ENCODE measurements around the gene SLC25A47. TPM values are rescaled to one million over a fixed set of nuclear protein-coding genes. Genes with fewer than 3 reads are reported as not detected.

Gene SLC25A47
- total RNA-seq, 1 donor from 2014 or later, result not detected

DNA sequence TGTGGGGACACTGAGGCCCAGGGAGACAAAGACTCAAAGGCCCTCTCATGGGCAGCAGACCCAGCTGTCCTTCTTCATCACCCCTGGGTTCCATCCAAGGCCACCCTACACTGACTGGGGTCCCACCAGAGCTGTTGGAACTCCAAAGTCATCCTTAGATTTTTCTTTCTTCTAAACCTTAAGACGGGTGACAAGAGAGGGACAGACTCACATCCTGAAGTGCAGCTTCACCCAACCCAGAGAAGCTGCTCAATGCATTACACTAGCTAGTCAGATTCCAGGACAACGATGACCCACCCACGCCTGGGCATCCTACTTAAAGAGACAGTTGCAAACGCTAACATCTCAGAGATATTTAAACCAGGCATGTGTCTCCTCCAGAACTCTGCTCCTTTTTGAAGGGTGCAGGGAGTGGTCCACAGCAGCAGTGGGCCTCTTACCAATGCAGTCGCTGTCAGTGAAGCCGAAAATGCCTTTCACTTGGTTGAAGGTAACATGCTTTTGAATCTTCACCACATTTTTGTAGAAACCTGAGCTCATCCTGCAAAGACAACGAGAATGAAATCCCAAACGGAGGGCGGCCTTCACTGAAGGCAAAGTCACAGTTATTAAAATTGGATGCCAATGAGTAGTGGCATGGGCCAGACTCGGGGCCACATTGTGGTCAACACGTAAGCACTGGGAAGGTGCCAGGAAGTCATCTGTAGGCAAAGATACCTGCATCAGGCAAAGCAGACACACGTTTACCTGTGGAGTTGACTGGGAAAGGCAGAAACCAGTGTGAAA, 23.4 kb downstream of the SLC25A47 start:
- intact Hi-C loops (cut with micrococcal nuclease), result no loop called here
- H3K27ac Mint-ChIP-seq, result no peak overlapping the region
- H3K9me3 Mint-ChIP-seq, result no peaks in the 10 kb centered on the region
- peaks cover 19% of the 10 kb centered on the region for H3K4me1 Mint-ChIP-seq
- peaks cover 66% of the 10 kb centered on the region for H3K36me3 Mint-ChIP-seq (ENCODE audit: low read depth)
- DNase-seq, result no peak
- H3K4me3 Mint-ChIP-seq, result no peak overlapping the region
- H3K27me3 Mint-ChIP-seq, result no peaks in the 10 kb centered on the region

GRCh38 chr14:100348253-100348729, 25.2 kb downstream of the SLC25A47 start:
- peaks cover 64% of the 10 kb centered on the region for H3K36me3 Mint-ChIP-seq (ENCODE audit: low read depth)
- no peak for DNase-seq
- H3K27ac Mint-ChIP-seq, result no peak overlapping the region
- H3K4me1 Mint-ChIP-seq, result peaks cover 4% of the 10 kb centered on the region
- H3K4me3 Mint-ChIP-seq, result no peak overlapping the region
- H3K9me3 Mint-ChIP-seq, result no peaks in the 10 kb centered on the region
- intact Hi-C loops (cut with micrococcal nuclease), result no loop called here
- no peaks in the 10 kb centered on the region for H3K27me3 Mint-ChIP-seq

DNA sequence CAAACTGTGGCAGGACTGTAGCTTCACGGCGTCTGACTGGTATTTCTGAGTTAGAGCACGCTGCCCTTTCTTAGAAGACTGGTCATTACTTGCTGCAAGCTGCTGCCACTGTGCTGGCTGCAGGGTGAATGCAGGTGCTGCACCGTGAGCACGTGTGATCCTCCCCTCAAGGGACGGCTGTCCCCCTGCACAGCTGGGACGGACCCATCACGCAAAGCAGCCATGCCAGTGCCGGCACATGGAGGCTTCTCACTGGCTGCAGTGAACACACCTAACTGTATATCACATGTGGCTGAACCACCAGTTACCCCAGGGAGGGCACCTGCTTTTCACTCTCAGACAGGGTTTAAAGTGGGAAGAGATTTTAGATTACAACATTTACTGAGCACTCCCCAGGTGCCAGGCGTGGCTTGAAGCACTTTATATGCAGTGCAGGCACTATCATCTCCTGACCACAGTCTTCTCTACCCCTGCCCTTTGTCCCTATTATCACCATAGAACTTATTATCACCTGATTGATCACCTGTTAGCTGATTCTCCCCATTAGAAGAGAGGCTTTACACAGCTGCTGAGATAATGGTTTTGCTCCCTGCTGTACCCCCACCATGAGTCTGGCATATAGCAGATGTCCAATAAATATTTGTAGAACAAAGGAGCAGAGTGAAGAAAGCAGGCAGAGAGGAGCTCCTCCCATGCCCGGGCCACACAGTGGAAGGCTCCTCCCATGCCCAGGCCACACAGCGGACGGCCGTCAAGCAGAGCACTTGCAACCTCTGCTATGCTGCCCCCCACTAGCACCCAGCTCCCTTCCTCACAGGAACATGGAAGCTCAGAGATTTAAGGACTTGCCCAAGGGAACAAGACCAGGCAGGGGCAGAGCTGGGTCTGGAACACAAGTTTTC, 25.9 kb downstream of the SLC25A47 start:
- Mint-ChIP-seq H3K27ac (no peak overlapping the region), H3K36me3 (ENCODE audit: low read depth) (peaks cover 66% of the 10 kb centered on the region), H3K4me1 (peaks cover 4% of the 10 kb centered on the region), H3K4me3 (no peak overlapping the region), H3K9me3 (no peaks in the 10 kb centered on the region), H3K27me3 (no peaks in the 10 kb centered on the region)
- DNase-seq, result no peak
- intact Hi-C loops (cut with micrococcal nuclease), result no loop called here

GRCh38 chr14:100350276-100350926, 27.3 kb downstream of the SLC25A47 start:
- peak overlapping the region; percentile 1 for H3K27ac Mint-ChIP-seq
- H3K4me3 Mint-ChIP-seq, result no peak overlapping the region
- intact Hi-C loops (cut with micrococcal nuclease), result no loop called here
- no peaks in the 10 kb centered on the region for H3K27me3 Mint-ChIP-seq
- no peak for DNase-seq
- no peaks in the 10 kb centered on the region for H3K9me3 Mint-ChIP-seq
- peaks cover 77% of the 10 kb centered on the region for H3K36me3 Mint-ChIP-seq (ENCODE audit: low read depth)
- peaks cover 4% of the 10 kb centered on the region for H3K4me1 Mint-ChIP-seq

- no peak for DNase-seq
- no peaks in the 10 kb centered on the region for H3K27me3 Mint-ChIP-seq
- no peaks in the 10 kb centered on the region for H3K9me3 Mint-ChIP-seq
- H3K36me3 Mint-ChIP-seq (ENCODE audit: low read depth), result peaks cover 79% of the 10 kb centered on the region
- intact Hi-C loops (cut with micrococcal nuclease), result no loop called here
- H3K4me1 Mint-ChIP-seq, result peaks cover 4% of the 10 kb centered on the region
- H3K4me3 Mint-ChIP-seq, result no peak overlapping the region
- peak overlapping the region; percentile 1 for H3K27ac Mint-ChIP-seq
Measured at GRCh38 chr14:100350986-100351385, 27.8 kb downstream of the SLC25A47 start.

GRCh38 chr14:100358396-100358795, 35.3 kb downstream of the SLC25A47 start:
- H3K27me3 Mint-ChIP-seq, result no peaks in the 10 kb centered on the region
- H3K4me1 Mint-ChIP-seq, result peaks cover 29% of the 10 kb centered on the region
- H3K9me3 Mint-ChIP-seq, result no peaks in the 10 kb centered on the region
- DNase-seq, result no peak
- peak overlapping the region; percentile 46 for H3K27ac Mint-ChIP-seq
- H3K36me3 Mint-ChIP-seq (ENCODE audit: low read depth), result peaks cover 82% of the 10 kb centered on the region
- intact Hi-C loops (cut with micrococcal nuclease), result no loop called here
- peak overlapping the region; percentile 35 for H3K4me3 Mint-ChIP-seq

GRCh38 chr14:100359111-100359510, 36.0 kb downstream of the SLC25A47 start:
- DNase-seq, result no peak
- H3K4me1 Mint-ChIP-seq, result peaks cover 29% of the 10 kb centered on the region
- no peaks in the 10 kb centered on the region for H3K9me3 Mint-ChIP-seq
- peak overlapping the region; percentile 12 for H3K27ac Mint-ChIP-seq
- intact Hi-C loops (cut with micrococcal nuclease), result no loop called here
- H3K4me3 Mint-ChIP-seq, result no peak overlapping the region
- H3K27me3 Mint-ChIP-seq, result no peaks in the 10 kb centered on the region
- H3K36me3 Mint-ChIP-seq (ENCODE audit: low read depth), result peaks cover 77% of the 10 kb centered on the region

- no peaks in the 10 kb centered on the region for H3K27me3 Mint-ChIP-seq
- peaks cover 74% of the 10 kb centered on the region for H3K36me3 Mint-ChIP-seq (ENCODE audit: low read depth)
- no peak overlapping the region for H3K4me3 Mint-ChIP-seq
- no peak for DNase-seq
- H3K4me1 Mint-ChIP-seq, result peaks cover 29% of the 10 kb centered on the region
- intact Hi-C loops (cut with micrococcal nuclease), result no loop called here
- no peak overlapping the region for H3K27ac Mint-ChIP-seq
- H3K9me3 Mint-ChIP-seq, result no peaks in the 10 kb centered on the region
Measured at GRCh38 chr14:100359881-100360280, 36.7 kb downstream of the SLC25A47 start.

DNA sequence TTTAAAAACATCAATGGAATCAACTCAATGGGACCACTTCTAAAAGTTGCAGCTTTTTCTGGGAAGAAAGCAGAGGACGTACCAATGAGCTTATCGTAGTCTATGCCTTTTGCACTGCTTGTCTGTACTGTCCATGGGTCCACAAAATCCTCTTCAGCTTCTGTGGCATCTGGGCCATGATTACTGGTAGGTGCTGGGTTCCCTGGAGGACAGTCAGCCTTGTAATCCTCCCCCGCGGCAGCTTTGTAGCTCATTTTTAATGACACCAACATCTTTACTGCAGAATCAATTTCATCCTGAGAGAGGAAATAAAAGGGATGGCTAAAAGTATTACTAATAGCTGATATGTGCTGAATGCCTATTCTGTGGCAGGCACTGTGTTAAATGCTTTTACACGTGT, 38.5 kb downstream of the SLC25A47 start:
- Mint-ChIP-seq H3K9me3 (no peaks in the 10 kb centered on the region), H3K27me3 (no peaks in the 10 kb centered on the region), H3K27ac (no peak overlapping the region), H3K4me1 (peaks cover 38% of the 10 kb centered on the region), H3K36me3 (ENCODE audit: low read depth) (peaks cover 75% of the 10 kb centered on the region), H3K4me3 (no peak overlapping the region)
- intact Hi-C loops (cut with micrococcal nuclease), result no loop called here
- DNase-seq, result no peak

DNA sequence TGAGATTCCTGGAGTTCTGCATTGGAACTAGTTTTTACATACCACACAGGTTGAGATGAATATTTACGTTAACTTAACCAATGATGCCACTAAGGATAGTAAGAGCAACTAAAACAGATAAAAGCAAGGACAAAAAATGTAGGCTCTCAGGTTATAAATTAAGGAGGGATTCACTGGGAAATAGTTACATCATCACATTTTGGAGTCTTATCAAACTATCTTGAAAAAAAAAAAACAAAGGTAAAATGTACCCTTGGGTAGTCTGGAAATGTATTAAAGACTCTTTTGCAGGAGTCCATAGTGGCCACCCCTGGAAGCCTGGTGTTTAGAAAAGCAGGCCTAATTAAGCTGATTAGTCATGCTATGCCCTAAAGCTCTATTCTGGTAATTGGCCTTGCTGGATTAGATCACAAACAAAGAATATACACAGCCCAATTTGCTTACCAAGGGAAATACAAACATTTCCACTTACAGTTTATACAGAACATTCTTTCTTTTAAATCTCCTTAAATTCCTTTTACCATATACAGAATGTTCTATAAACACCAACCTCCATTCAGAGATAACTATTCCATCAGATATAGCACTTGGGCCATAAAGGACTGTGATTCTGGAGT, 39.3 kb downstream of the SLC25A47 start:
- peaks cover 37% of the 10 kb centered on the region for H3K4me1 Mint-ChIP-seq
- H3K4me3 Mint-ChIP-seq, result no peak overlapping the region
- no peaks in the 10 kb centered on the region for H3K27me3 Mint-ChIP-seq
- intact Hi-C loops (cut with micrococcal nuclease), result no loop called here
- no peaks in the 10 kb centered on the region for H3K9me3 Mint-ChIP-seq
- H3K27ac Mint-ChIP-seq, result no peak overlapping the region
- H3K36me3 Mint-ChIP-seq (ENCODE audit: low read depth), result peaks cover 75% of the 10 kb centered on the region
- DNase-seq, result no peak

DNA sequence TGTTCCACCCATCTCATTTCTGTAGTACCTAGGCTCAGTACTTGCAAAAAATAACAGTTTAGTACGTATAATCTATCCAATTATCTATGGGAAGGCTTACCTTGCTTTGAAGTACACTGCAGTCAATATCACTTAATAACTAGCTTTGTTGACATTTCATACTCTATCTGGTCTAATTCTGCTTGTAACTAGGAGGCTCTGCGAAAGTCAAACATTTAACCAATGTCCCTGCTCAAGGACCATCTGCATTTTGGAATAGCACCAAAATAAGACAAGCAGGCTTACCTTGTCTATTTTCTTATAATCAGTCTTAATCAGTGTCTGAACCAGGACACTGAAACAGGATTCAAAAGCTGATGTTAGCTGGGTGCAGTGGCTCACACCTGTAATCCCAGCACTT, 39.9 kb downstream of the SLC25A47 start:
- Mint-ChIP-seq H3K9me3 (no peaks in the 10 kb centered on the region), H3K36me3 (ENCODE audit: low read depth) (peaks cover 77% of the 10 kb centered on the region), H3K27ac (no peak overlapping the region), H3K4me3 (no peak overlapping the region), H3K27me3 (no peaks in the 10 kb centered on the region), H3K4me1 (peaks cover 39% of the 10 kb centered on the region)
- intact Hi-C loops (cut with micrococcal nuclease), result no loop called here
- DNase-seq, result no peak

- H3K27ac Mint-ChIP-seq, result no peak overlapping the region
- intact Hi-C loops (cut with micrococcal nuclease), result no loop called here
Measured at GRCh38 chr14:100364403-100364802, 41.3 kb downstream of the SLC25A47 start.

DNA sequence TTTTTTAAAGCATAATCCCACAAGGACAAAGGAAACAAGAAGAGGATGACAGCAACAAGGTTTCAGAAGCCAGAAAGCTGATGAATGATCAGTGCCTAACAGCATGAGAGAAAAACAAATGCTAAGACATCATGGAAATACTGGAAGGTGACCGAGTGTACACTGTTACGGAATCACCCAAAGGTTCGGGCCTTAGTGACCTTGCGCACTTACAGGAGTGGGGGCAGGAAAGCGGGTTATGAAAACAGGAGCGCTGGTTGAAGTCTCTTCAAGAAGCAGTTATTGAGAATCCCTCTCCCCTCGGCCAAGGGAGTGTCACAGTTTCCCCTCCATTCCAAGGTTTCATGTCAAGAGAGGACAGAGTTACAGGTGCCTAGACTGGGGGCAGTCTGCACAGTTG, 42.6 kb downstream of the SLC25A47 start:
- H3K27ac Mint-ChIP-seq, result no peak overlapping the region
- intact Hi-C loops (cut with micrococcal nuclease), result no loop called here
- no peaks in the 10 kb centered on the region for H3K27me3 Mint-ChIP-seq
- H3K4me1 Mint-ChIP-seq, result peaks cover 39% of the 10 kb centered on the region
- DNase-seq, result no peak
- peaks cover 75% of the 10 kb centered on the region for H3K36me3 Mint-ChIP-seq (ENCODE audit: low read depth)
- H3K4me3 Mint-ChIP-seq, result no peak overlapping the region
- H3K9me3 Mint-ChIP-seq, result no peaks in the 10 kb centered on the region

More at GRCh38 chr14:100364403-100364802, 41.3 kb downstream of the SLC25A47 start:
- Mint-ChIP-seq H3K27me3 (no peaks in the 10 kb centered on the region), H3K36me3 (ENCODE audit: low read depth) (peaks cover 76% of the 10 kb centered on the region), H3K4me3 (no peak overlapping the region), H3K4me1 (peaks cover 38% of the 10 kb centered on the region), H3K9me3 (no peaks in the 10 kb centered on the region)
- no peak for DNase-seq

All from activated CD4-positive, alpha-beta T cell treated with anti-CD3 and anti-CD28 coated beads, Interleukin-2, amount 10 ng/mL, durations not matched to agents 24 days and 14 days (primary cell).